ENCODE results near the gene TMEM80.

Gene TMEM80

DNA sequence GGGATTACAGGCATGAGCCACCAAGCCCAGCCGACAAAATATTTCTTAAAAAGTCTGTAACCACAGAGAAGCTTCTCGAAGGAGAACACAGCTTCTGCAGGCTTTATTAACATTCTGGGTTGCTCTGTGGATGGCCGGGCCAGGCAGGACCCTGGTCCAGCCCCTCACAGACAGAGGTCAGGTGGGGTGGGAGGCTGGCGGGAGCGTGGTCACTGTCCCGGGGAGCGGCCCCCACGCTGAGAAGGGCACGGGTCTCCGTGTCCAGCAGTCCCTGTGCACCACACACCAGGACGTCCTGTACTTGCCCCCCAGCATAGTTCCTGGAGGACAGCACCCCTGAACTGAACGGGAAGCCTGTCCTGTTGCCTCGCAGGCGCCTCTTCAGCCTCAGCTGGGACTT lies 39.2 kb upstream of the TMEM80 start:
- DNase-seq (ENCODE audit: low spot score) = no peak
- TF ChIP-seq, protein P1, sequence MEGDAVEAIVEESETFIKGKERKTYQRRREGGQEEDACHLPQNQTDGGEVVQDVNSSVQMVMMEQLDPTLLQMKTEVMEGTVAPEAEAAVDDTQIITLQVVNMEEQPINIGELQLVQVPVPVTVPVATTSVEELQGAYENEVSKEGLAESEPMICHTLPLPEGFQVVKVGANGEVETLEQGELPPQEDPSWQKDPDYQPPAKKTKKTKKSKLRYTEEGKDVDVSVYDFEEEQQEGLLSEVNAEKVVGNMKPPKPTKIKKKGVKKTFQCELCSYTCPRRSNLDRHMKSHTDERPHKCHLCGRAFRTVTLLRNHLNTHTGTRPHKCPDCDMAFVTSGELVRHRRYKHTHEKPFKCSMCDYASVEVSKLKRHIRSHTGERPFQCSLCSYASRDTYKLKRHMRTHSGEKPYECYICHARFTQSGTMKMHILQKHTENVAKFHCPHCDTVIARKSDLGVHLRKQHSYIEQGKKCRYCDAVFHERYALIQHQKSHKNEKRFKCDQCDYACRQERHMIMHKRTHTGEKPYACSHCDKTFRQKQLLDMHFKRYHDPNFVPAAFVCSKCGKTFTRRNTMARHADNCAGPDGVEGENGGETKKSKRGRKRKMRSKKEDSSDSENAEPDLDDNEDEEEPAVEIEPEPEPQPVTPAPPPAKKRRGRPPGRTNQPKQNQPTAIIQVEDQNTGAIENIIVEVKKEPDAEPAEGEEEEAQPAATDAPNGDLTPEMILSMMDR (IDR thresholded peaks at IDR 0.05; ENCODE audit: borderline replicate concordance, control extremely low read depth, extremely low read depth, insufficient read depth, missing control alignments) = no peak
- in situ Hi-C loops (cut with MboI; ENCODE audit: low sequenced_read_pairs, unreplicated experiment) = no loop called here

DNA sequence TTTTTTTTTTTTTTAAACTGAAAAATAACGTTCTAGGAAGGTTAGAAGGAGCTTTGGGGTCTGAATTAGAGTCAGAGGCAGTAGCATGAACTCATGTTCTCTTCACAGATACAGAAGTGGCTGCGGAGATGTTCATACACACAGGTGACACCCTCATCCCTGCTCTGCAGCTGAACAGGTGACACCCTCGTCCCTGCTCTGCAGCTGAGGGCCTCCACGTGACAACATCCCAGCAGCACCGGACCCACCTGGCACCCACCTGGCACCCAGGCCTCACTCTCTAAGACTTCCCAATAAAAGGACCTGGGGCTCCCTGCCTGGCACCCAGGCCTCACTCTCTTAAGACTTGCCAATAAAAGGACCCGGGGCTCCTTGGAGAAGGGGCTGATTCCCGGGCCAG lies 38.8 kb upstream of the TMEM80 start:
- TF ChIP-seq, protein P1 (IDR thresholded peaks at IDR 0.05; ENCODE audit: borderline replicate concordance, control extremely low read depth, extremely low read depth, insufficient read depth, missing control alignments) = no peak
- no peak for DNase-seq (ENCODE audit: low spot score)
- in situ Hi-C loops (cut with MboI; ENCODE audit: low sequenced_read_pairs, unreplicated experiment) = no loop called here

DNA sequence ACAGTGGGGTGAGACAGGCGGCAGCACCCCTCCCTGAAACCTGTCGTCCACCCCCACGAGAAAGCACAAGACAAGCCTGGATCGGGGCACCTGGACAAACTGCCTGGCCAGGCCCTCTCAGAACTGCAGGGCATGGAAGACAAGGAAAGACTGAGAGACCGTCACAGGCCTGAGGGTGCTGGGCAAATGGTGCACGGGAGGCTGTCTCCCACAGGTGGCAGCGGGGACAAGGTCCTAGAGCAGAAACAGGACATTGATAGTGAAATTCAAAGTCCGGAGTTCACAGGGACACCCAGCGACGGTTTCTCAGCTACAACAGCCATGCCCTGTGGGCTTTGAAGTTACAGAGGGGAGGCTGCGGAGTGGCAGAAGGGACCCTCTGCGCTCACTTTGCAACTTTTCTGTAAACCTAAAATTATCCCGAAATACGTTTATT lies 37.9 kb upstream of the TMEM80 start:
- in situ Hi-C loops (cut with MboI; ENCODE audit: low sequenced_read_pairs, unreplicated experiment) = no loop called here
- TF ChIP-seq, protein P1 (IDR thresholded peaks at IDR 0.05; ENCODE audit: borderline replicate concordance, control extremely low read depth, extremely low read depth, insufficient read depth, missing control alignments) = no peak
- no peak for DNase-seq (ENCODE audit: low spot score)

DNA sequence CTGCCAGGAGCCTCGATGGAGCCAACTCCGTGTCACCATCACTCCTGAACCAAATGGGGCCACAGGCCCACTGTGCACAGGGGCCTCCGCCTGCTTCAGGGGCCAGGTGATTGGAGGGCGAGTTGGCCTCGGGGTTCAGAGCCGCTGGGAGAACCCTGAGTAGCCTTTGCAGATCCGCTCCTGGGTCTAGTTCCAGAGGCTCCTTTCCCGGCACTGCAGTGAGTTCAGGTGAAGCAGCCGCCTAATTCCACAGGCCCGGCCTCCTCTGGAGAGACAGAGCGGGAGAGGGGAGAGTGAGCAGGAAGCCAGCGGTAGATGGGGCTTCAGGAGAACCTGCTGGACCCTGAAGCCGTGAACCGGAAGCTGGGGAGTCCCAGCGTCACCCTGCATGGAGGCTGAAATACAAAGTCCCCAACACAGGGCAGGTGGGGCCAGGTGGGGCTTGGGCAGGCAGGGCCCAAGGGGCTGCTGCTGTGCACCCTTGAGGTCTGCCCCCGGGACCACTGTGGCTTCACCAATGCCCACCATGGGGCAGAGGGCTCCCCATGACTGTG lies 36.0 kb upstream of the TMEM80 start:
- no peak for DNase-seq (ENCODE audit: low spot score)
- TF ChIP-seq, protein P1 (IDR thresholded peaks at IDR 0.05; ENCODE audit: borderline replicate concordance, control extremely low read depth, extremely low read depth, insufficient read depth, missing control alignments) = no peak
- in situ Hi-C loops (cut with MboI; ENCODE audit: low sequenced_read_pairs, unreplicated experiment) = no loop called here

DNA sequence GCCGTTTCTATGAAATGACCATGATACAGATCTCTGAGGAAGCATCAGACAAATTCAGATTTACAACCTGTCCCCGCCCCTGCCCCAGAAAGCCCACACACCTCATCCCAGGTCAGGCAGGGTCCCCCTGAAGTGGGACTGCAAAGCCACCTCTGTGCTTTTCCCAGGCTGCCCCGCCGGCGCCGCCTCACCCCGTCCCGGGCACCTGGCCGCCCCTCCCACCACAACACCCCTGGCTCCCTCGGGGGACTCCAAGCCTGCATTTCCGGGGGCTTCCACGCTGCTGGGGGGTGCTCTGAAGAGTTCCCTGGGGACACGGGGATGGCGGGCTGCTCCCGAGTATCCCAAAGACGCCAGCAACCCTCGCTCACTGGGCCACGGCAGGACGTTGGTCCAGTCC lies 35.3 kb upstream of the TMEM80 start:
- no peak for DNase-seq (ENCODE audit: low spot score)
- in situ Hi-C loops (cut with MboI; ENCODE audit: low sequenced_read_pairs, unreplicated experiment) = no loop called here
- TF ChIP-seq, protein P1 (IDR thresholded peaks at IDR 0.05; ENCODE audit: borderline replicate concordance, control extremely low read depth, extremely low read depth, insufficient read depth, missing control alignments) = no peak

DNA sequence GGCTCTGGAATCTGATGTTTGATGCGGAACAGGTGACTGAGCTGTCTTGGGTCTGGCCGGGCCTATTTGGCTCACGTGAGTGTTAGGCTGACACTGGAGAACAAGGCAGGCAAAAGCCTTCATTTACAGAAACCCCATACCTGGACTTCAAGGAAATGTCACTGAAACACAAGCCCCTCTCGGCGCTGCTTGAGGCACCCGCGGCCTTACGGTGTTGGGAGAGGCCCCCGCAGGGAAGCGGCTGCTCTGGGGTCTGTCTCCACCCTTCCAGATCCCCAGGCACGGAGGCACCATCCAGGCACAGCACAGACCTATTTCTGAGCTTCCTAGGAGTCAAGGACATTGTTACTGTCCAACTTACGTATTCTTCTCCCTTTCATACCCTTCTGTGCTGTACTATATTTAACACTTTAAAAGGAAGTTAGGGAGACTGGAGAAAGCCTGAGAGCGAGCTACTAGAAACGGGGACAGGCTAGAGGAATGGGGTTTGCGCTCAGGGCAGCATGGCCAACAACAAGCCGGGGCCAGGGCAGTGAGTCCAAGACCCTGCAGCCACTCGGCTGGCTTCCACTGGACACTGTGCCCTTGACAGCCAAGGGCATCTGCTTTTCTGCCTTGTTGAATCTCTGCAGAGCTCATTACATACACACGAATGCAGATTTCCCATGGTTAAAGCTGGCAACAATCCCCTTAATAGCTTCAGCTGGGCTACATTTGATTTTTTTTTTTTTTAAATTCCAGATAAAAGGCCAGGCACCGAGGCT lies 34.8 kb upstream of the TMEM80 start:
- no peak for DNase-seq (ENCODE audit: low spot score)
- TF ChIP-seq, protein P1 (IDR thresholded peaks at IDR 0.05; ENCODE audit: borderline replicate concordance, control extremely low read depth, extremely low read depth, insufficient read depth, missing control alignments) = no peak
- in situ Hi-C loops (cut with MboI; ENCODE audit: low sequenced_read_pairs, unreplicated experiment) = no loop called here

Measured in GM13976 (cell line).